ENCODE data around the gene ATP13A2. TPM values are rescaled to one million over a fixed set of nuclear protein-coding genes. Genes with fewer than 3 reads are reported as not detected.

Gene ATP13A2, protein sequence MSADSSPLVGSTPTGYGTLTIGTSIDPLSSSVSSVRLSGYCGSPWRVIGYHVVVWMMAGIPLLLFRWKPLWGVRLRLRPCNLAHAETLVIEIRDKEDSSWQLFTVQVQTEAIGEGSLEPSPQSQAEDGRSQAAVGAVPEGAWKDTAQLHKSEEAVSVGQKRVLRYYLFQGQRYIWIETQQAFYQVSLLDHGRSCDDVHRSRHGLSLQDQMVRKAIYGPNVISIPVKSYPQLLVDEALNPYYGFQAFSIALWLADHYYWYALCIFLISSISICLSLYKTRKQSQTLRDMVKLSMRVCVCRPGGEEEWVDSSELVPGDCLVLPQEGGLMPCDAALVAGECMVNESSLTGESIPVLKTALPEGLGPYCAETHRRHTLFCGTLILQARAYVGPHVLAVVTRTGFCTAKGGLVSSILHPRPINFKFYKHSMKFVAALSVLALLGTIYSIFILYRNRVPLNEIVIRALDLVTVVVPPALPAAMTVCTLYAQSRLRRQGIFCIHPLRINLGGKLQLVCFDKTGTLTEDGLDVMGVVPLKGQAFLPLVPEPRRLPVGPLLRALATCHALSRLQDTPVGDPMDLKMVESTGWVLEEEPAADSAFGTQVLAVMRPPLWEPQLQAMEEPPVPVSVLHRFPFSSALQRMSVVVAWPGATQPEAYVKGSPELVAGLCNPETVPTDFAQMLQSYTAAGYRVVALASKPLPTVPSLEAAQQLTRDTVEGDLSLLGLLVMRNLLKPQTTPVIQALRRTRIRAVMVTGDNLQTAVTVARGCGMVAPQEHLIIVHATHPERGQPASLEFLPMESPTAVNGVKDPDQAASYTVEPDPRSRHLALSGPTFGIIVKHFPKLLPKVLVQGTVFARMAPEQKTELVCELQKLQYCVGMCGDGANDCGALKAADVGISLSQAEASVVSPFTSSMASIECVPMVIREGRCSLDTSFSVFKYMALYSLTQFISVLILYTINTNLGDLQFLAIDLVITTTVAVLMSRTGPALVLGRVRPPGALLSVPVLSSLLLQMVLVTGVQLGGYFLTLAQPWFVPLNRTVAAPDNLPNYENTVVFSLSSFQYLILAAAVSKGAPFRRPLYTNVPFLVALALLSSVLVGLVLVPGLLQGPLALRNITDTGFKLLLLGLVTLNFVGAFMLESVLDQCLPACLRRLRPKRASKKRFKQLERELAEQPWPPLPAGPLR
- total RNA-seq, result 42.1 TPM
- long read RNA-seq, transcript ATP13A2-201 (29 exons, 3,840 nt), result minor isoform, 13 of 115 reads
- long read RNA-seq, transcript ATP13A2-203 (29 exons, 3,981 nt), result major isoform, 22 of 115 reads
- long read RNA-seq, partial matches to known transcripts, result 43 of 115 reads
- long read RNA-seq, other reads (novel, unspliced or antisense), result 37 of 115 reads

DNA sequence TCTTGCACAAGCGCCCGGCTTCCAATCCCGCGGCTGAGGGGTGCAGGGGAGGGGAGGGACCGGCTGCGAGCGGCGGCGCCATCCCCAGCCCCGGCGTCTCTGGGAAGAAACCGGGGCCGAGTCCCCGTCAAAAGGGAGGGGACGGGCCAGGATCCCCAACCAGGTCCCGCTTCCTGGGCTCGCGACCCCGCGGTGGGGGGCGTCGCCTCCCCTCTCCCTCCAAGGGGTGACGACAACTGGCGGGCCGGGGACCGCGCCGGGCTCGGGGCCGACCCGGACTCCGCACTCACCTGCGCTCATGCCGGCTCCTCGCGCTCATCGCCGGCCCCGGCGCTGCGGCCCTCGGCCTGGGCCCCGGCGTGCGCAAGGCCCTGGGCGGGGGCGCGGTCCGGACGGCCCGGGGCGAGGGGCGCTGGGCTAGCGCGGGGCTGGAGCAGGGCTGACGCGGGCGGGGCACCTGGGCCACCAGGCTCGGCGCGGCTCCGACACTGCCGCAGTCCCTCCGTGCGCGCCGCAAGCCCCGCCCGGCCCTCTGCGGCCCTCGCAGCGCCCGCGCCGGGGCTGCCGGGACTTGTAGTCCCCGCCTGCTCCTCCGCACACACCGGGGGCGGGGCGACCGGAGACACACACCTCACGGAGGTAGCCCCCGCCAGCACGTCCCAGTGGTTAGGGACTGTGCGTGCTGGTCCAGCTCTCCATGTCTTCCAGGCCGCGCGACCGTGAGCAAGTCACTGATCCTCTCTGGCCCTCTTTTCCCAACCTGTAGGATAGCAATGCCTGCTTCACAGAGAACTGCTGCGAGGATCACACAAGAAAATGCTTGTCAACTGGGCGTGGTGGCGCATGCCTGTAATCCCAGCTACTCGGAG lies at the start of gene ATP13A2:
TSS of gene ATP13A2 (minus strand) at position 490 of the 869 bp plus-strand sequence. CDS start at position 300, 190 bp downstream.
- TF ChIP-seq, protein P1, sequence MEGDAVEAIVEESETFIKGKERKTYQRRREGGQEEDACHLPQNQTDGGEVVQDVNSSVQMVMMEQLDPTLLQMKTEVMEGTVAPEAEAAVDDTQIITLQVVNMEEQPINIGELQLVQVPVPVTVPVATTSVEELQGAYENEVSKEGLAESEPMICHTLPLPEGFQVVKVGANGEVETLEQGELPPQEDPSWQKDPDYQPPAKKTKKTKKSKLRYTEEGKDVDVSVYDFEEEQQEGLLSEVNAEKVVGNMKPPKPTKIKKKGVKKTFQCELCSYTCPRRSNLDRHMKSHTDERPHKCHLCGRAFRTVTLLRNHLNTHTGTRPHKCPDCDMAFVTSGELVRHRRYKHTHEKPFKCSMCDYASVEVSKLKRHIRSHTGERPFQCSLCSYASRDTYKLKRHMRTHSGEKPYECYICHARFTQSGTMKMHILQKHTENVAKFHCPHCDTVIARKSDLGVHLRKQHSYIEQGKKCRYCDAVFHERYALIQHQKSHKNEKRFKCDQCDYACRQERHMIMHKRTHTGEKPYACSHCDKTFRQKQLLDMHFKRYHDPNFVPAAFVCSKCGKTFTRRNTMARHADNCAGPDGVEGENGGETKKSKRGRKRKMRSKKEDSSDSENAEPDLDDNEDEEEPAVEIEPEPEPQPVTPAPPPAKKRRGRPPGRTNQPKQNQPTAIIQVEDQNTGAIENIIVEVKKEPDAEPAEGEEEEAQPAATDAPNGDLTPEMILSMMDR (IDR thresholded peaks at IDR 0.05), result no peak
- peak; percentile 92 for DNase-seq
- Histone ChIP-seq H3K27ac (peak within 1 kb of the TSS; percentile 42), H3K36me3 (no peaks in the 10 kb centered on the region), H3K27me3 (no peaks in the 10 kb centered on the region), H3K4me1 (peaks cover 27% of the 10 kb centered on the region), H3K9me3 (no peaks in the 10 kb centered on the region), H3K4me3 (peak within 1 kb of the TSS; percentile 83)
- intact Hi-C loops (cut with DNase I), result no loop called here
- peak; percentile 95 for ATAC-seq

DNA sequence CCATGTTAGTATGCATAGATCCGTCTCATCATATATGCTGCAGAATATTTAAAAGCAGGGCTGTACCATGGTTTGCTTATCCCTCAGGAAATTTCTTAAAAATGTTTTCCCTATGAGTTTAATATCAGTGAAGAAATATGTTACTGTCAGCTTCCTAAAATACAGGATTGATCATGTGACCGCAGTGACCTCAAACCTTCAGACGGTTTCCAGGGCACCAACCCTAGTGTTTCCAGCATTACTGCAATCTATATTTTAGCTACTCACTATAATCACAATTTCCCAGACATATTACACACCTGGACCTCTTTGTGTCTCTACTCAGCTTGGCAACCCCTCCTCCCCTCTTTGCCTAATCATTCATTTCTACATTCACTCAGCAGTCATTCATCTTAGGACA lies 49.8 kb upstream of the ATP13A2 start:
- ATAC-seq, result no peak
- Histone ChIP-seq H3K36me3 (no peaks in the 10 kb centered on the region), H3K27ac (no peak overlapping the region), H3K9me3 (no peaks in the 10 kb centered on the region), H3K27me3 (no peaks in the 10 kb centered on the region), H3K4me3 (no peak overlapping the region), H3K4me1 (peaks cover 12% of the 10 kb centered on the region)
- DNase-seq, result no peak
- intact Hi-C loops (cut with DNase I), result no loop called here
- TF ChIP-seq, protein P1 (IDR thresholded peaks at IDR 0.05), result no peak

DNA sequence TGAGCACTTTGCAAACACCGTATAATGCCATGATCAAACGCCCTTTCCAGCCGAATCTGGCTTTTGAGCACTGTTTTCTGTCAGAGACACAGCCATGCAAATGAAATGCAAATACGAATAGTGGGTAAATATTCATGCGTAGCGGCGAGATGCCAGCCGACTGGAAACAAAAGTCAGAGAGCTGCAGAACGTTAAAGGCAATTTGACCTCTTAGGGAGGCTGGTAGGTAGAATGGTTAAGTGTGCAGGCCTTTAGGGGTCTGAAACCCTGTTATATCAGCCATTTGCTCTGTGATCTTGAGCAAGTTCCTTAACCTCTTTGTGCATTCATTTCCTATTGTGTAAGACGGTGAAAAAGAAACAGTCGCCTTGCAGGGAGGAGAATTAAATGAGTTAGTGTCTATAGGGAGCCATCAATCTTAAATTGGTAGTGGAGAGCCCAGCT lies 48.6 kb upstream of the ATP13A2 start:
- no peak overlapping the region for H3K4me3 ChIP-seq
- ATAC-seq (peak; percentile 18), DNase-seq (no peak)
- H3K27ac ChIP-seq, result no peak overlapping the region
- H3K36me3 ChIP-seq, result no peaks in the 10 kb centered on the region
- intact Hi-C loops (cut with DNase I), result no loop called here
- H3K27me3 ChIP-seq, result no peaks in the 10 kb centered on the region
- TF ChIP-seq, protein P1 (IDR thresholded peaks at IDR 0.05), result no peak
- H3K4me1 ChIP-seq, result peaks cover 12% of the 10 kb centered on the region
- H3K9me3 ChIP-seq, result no peaks in the 10 kb centered on the region

DNA sequence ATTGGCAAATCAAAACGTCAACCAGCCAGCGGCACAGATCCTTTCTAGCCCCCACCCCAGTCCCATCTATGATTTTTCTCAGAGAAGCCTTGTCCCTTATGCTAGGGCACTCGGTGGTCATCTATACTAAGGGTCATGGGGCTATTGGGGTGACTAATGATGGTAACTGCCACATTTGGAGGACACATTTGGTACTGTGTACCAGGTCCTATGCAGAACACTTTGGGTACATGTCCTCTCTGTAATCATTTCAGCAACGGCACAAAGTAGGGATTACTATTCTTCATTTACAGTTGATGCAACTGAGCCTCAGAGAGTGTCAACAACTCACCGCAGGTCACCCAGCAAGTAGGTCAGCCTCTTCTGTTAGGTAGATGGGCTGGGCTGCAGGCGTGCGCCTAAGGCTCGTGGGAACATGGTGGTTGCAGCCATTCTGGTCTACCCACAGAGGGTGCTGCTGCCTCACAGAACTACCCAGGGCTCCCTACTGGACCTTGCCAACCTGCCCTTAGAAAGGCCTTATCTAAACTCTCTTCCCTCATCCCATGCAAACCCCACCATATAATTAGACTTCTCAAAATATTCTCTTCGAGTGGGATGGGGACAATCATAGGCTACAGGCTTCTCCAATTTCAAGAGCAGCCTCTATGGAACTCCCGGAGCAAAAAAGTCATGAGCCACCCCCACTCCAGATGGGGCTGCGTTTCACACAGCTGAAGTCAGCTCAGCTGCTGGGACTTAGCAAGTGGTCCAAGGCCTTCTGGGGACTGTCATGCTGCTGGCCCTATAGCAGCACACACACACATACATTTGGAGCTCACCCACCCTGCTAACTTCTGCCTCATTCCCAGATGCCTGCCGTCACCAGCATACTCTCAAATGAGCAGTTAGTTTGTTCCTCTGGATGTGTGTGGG lies 47.9 kb upstream of the ATP13A2 start:
- Histone ChIP-seq H3K27me3 (no peaks in the 10 kb centered on the region), H3K27ac (no peak overlapping the region), H3K36me3 (no peaks in the 10 kb centered on the region), H3K4me3 (no peak overlapping the region), H3K9me3 (no peaks in the 10 kb centered on the region), H3K4me1 (peaks cover 12% of the 10 kb centered on the region)
- intact Hi-C loops (cut with DNase I), result no loop called here
- ATAC-seq (peak; percentile 96), DNase-seq (peak; percentile 82)
- TF ChIP-seq, protein P1 (IDR thresholded peaks at IDR 0.05), result peak; percentile 68
